GM18498 (cell line): ENCODE measurements around the gene COL17A1.

Experiments
- ATAC-seq: cut with Tn5 transposase; IDR thresholded peaks from one replicate; pipeline ENCODE4 v1.9.1; 2021; ENCODE audit warnings: mild to moderate bottlenecking, moderate library complexity; ENCODE audit not compliant: unreplicated experiment

Gene COL17A1

GRCh38 chr10:104098358-104098925, 12.8 kb upstream of the COL17A1 start:
- ATAC-seq: no peak

GRCh38 chr10:104096692-104097091, 11.0 kb upstream of the COL17A1 start:
- ATAC-seq: no peak

GRCh38 chr10:104092749-104093148, 7.1 kb upstream of the COL17A1 start:
- no peak for ATAC-seq

GRCh38 chr10:104090611-104091010, 4.9 kb upstream of the COL17A1 start:
- no peak for ATAC-seq

- no peak for ATAC-seq
Observed at GRCh38 chr10:104089621-104090020, 3.9 kb upstream of the COL17A1 start.

GRCh38 chr10:104088239-104088638, 2.6 kb upstream of the COL17A1 start:
- ATAC-seq: no peak

GRCh38 chr10:104084482-104085142, 1.1 kb downstream of the COL17A1 start:
- no peak for ATAC-seq

- ATAC-seq: no peak
Observed at GRCh38 chr10:104081998-104082397, 3.7 kb downstream of the COL17A1 start.

- no peak for ATAC-seq
Observed at GRCh38 chr10:104080762-104081161, 4.9 kb downstream of the COL17A1 start.

GRCh38 chr10:104077663-104078151, 8.0 kb downstream of the COL17A1 start:
- no peak for ATAC-seq

GRCh38 chr10:104077247-104077646, 8.4 kb downstream of the COL17A1 start:
- no peak for ATAC-seq

GRCh38 chr10:104076743-104077160, 8.9 kb downstream of the COL17A1 start:
- ATAC-seq: no peak

GRCh38 chr10:104074505-104074904, 11.2 kb downstream of the COL17A1 start:
- no peak for ATAC-seq

- no peak for ATAC-seq
Observed at GRCh38 chr10:104072786-104073185, 12.9 kb downstream of the COL17A1 start.

GRCh38 chr10:104069613-104070012, 16.1 kb downstream of the COL17A1 start:
- ATAC-seq: no peak

- ATAC-seq: no peak
Observed at GRCh38 chr10:104067525-104067924, 18.2 kb downstream of the COL17A1 start.

GRCh38 chr10:104066945-104067344, 18.7 kb downstream of the COL17A1 start:
- ATAC-seq: no peak

- ATAC-seq: no peak
Observed at GRCh38 chr10:104065748-104066147, 19.9 kb downstream of the COL17A1 start.

GRCh38 chr10:104061196-104061595, 24.5 kb downstream of the COL17A1 start:
- no peak for ATAC-seq

- no peak for ATAC-seq
Observed at GRCh38 chr10:104059364-104059763, 26.3 kb downstream of the COL17A1 start.

- ATAC-seq: no peak
Observed at GRCh38 chr10:104057717-104058116, 28.0 kb downstream of the COL17A1 start.

GRCh38 chr10:104056619-104057273, 28.9 kb downstream of the COL17A1 start:
- ATAC-seq: no peak
